SKM-1 treated with dmso at 0.1 percent for 144 hours (cell line): ENCODE measurements around the gene RPS26.
"Not testable (repeated sequence)": the region's sequence is repeated elsewhere in the genome, so short reads cannot be mapped to it uniquely, and the experiment has no call there.

Source experiments
- DNase-seq: peaks from one replicate; lab custom pipeline; 2025; ENCODE audit not compliant: unreplicated experiment; lab: John Stamatoyannopoulos, UW

Gene RPS26

DNA sequence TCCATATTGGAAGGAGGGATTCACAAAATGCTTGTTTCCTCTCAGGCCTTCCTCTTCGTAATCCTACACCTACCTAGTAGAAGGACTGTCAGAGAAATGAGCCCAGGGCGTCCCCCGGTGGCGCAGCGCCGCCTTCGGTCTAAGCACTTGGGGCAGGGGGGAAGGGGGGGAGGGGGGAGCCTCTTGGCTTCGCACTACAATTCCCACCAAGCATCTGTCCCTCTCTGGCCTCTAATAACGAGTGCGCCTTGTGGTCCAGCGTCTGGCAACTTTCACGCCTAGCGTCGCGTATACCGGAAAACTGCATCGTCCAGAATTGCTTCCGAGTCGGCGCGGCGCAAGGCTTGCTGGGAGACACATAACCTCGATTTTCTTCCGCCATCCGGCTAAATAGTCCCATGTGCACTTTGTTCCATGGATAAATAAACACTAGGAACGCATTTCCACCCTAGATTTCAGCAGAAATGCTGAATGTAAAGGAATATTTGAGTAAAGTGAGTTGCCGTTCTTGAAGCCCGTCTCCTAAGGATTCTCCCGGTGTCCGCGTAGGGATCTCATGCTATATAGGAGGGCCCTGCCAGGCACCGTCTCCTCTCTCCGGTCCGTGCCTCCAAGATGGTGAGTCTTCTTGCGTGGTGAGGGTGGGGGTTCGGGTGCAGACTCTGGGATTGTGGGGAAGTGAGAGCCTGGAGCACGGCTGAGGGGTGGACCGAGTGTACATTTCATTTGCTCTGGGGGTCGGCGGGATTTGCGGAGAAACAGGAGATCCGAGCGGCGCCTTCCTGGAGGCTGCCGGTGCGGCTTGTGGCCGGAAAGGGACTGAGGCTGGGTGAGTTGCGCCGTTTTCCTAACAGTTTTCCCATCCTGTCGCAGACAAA lies at the start of gene RPS26:
Gene RPS26 (plus strand): TSS at position 367 of the 878 bp plus-strand sequence. CDS start 249 bp downstream, at position 616.
- peak; percentile 89 for DNase-seq

DNA sequence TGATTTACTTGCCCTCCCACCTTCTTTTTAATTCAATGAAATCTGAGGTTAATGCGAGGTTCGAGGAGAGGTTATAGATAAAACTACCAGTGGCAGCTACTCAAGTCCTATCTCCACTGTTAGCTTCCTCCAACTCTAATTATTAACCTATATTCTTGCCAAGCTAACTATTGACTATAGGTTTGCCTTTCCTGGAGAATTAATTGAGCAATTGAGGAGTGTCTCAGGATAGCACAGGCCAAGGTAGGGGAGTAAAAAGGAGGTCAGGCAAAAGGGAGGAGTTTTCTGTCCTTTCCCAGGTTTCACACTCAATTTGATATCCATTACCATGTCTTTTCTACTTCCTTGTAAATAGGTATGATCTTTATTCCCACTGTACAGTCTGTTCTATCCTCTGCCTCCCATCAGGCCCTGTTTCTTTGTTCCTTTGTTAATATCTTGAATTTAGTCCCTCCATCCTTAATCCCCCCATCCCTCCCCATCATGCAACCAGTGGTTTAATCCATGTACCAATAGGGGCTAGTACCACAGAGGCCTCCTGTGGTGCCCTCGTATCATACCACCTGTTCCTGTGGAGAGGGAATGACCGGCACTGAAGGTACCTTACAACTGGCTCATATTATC lies 48.4 kb upstream of the RPS26 start:
- no peak for DNase-seq

DNA sequence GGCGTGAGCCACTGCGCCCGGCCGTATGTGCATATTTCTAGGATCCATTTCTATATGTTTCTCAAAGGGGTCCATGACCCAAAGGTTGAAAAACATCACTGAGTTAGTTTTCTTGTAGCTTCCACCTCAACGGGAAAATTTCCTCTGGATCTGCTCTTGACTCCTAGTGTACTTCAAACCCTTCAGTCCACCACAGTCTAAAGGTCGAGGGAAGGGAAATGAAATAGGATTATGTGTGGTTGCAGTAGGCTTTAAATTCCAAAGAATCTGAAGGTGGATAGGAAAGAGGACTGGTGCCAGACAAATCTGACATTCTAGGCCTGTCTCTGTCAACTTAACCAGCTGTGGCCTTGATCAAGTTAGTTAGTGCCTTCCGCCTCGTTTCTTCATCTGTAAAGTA lies 46.4 kb upstream of the RPS26 start:
- no peak for DNase-seq

DNA sequence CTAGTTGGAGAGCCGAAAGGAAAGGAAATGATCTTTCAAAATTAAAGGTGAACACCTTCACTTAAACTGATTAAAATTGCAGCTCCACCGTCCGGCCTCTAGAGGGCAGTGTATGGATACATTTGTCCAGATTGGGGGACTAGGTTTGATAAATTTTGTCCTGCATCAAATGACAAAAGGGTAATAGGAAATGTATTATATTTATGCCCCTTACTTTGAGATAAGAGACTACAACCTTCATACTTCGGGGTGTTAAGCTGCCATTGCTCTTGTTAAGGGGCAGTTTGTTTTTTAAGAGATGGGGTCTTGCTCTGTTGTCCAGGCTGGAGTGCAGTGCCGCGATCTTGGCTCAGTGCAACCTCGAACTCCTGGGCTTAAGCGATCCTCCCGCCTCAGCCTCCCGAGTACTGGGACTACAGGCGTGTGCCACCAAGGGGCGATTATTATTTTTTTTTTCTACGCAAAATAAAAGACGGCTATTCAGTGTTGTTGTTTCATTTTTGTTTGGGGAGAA lies 45.5 kb upstream of the RPS26 start:
- DNase-seq: no peak

DNA sequence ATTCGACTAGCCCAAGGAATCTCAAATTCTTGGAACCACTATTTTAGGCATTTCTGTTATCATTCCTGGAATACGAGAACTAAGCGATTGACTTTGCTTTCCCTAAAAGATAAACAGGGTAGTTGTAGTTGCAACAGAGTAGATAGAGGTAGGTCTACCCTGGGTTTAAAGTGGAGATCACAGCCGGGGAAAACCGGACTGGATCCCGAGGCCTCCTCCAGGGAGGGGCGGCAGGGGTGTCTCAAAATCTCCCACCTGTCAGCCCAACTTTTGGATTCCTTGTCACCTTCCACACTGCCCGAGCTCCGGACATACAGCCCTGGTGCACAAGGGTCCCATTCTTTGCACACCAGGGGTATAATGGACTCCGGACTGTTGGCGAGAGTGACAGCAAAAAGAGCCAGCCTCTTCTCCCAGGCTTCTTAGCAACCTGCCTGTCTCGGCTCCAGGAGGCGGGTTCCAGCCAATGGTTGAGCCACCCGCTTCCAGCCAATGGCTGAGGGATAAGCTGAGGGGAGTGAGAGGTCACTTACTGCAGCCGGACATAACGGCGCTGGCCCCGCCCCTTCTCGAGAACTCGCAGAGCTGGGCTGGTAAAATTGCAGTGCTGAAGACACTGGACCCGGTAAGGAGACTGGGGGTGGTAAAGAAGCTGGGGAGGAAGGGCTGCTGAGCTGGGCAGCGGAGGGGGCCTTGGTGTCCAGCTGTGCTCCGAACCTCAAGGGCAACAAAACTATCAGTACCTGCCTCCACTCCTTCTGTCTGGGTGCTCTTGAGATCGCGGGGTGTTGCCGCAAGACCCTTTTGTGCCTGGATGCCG lies 44.8 kb upstream of the RPS26 start, which contains the start of gene SUOX:
Gene SUOX (plus strand): TSS at position 562 of the 820 bp plus-strand sequence. CDS start 4,946 bp downstream, outside the sequence.
- DNase-seq: no peak

DNA sequence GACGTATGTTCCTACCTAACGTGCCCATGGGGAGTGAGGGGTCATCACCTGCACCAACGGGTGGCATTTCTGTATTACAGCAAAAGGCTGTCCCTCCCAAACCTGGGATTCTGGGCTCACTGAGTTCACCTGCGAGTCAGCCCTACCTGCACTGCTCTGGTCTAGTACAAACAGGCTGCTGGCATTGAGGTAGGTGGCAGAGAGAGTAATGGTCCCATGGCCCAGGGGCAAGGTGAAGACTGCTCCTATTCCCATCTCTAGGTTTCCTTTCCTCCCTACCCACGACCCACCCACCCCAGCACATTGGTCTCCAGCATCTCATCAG lies 44.2 kb upstream of the RPS26 start:
- DNase-seq: no peak

DNA sequence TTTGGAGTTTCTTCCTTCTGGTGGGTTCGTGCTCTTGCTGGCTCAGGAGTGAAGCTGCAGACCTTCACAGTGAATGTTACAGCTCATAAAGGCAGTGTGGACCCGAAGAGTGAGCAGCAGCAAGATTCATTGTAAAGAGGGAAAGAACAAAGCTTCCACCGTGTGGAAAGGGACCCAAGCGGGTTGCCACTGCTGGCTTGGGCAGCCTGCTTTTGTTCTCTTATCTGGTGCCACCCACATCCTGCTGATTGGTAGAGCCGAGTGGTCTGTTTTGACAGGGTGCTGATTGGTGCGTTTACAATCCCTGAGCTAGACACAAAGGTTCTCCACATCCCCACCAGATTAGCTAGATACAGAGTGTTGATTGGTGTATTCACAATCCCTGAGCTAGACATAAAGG lies 42.2 kb upstream of the RPS26 start:
- not testable (repeated sequence) for DNase-seq

DNA sequence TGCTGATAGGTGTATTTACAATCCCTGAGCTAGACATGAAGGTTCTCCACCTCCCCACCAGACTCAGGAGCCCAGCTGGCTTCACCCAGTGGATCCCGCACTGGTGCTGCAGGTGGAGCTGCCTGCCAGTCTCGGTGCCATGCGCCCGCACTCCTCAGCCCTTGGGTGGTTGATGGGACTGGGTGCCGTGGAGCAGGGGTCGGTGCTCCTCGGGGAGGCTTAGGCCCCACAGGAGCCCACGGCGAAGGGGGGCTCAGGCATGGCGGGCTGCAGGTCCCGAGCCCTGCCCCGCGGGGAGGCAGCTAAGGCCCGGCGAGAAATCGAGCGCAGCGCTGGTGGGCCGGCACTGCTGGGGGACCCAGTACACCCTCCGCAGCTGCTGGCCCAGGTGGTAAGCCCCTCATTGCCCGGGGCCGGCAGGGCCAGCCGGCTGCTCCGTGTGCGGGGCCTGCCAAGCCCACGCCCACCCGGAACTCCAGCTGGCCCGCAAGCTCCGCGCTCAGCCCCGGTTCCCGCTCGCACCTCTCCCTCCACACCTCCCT lies 41.6 kb upstream of the RPS26 start:
- not testable (repeated sequence) for DNase-seq

DNA sequence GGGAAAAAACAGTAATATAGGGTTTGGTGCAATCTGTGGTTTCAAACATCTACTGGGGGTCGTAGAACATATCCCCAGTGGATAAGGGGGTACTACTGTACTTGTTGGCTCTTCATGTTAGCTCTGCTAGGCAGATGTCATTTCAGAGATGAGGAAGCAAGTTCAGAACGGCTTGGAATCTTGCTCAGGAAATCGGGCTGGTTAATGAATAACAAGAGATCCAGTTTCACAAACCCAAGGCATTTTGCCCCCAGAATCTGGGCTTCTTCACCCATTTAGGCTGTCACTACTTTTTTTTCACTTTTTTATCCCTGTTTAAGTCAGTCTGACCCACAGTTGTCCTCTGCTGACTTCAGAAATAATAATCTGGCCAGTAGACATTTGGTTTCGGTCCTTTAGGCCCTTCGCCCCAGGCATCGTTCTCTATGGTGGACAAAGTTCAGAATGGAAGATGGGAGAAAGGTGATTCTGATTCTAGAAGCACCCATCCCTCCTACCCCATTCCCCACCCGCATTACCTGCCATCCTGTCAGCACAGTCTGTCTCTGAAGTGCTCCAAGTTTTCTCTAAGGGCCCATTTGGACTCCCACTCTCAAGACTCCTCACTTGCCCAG lies 40.1 kb upstream of the RPS26 start:
- DNase-seq: no peak

DNA sequence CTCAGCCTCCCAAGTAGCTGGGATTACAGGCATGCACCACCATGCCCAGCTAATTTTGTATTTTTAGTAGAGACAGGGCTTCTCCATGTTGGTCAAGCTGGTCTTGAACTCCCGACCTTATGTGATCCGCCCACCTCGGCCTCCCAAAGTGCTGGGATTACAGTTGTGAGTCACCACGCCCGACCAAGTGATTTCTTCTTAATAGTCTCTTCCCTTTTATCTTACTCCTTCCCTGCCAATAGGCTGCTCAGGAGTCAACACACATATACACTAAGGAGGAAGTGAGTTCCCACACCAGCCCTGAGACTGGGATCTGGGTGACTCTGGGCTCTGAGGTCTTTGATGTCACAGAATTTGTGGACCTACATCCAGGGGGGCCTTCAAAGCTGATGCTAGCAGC lies 38.3 kb upstream of the RPS26 start:
- DNase-seq: not testable (repeated sequence)

DNA sequence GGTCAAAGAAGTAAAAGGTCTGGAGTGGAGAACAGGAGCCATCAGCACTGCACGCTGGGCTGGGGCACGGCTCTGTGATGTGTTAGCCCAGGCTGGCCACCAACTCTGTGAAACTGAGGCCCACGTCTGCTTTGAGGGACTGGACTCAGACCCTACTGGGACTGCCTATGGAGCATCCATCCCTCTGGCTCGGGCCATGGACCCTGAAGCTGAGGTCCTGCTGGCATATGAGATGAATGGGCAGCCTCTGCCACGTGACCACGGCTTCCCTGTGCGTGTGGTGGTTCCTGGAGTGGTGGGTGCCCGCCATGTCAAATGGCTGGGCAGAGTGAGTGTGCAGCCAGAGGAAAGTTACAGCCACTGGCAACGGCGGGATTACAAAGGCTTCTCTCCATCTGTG lies 37.5 kb upstream of the RPS26 start:
- no peak for DNase-seq

DNA sequence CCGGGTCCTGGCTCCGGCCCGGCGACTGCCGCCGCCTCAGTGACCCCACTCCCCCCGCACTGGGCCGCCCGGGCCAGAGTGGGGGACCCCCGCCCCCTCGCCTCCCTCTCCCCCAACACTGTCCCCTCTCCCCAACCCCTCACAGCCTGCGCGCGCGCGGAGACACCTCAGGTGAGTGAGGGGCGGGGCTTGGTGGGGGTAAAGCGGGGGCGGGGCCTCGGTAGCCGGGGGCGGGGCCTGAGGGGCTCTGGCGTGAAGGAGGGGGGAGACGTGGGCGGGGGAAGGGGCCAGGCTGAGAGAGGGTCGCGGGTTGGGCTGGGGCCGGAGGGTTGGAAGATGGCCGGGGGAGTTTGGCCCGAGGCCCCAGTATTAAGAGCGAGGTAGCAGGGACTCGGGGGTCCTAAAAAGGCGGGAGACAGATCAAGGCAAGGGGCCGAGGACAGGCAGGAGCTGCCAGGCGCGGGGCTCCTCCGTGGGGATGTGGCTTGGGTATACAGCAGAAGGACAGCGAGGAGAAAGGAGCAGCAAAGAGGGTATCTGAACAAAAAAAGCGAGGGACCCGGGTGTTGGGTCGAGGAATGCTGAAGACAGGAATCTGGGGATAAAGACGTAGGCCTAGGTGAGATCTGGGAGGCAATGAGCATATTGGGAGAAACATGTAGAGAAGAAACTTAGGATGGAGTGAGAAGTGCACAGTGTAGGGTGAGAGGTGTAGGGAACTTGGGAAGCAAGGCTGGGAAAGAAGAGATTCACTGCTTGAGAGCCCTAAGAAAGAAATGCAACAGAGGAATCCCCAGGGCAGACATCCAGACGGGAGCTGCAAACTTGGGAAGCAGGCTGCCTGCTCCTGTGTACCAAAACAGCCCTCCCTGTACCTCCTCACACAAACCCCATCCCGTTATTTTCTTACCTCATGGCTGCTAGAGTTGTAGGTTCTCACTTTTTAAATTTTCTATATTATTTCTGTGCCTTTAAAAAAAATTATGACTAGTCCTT lies 33.9 kb upstream of the RPS26 start:
- DNase-seq: no peak

DNA sequence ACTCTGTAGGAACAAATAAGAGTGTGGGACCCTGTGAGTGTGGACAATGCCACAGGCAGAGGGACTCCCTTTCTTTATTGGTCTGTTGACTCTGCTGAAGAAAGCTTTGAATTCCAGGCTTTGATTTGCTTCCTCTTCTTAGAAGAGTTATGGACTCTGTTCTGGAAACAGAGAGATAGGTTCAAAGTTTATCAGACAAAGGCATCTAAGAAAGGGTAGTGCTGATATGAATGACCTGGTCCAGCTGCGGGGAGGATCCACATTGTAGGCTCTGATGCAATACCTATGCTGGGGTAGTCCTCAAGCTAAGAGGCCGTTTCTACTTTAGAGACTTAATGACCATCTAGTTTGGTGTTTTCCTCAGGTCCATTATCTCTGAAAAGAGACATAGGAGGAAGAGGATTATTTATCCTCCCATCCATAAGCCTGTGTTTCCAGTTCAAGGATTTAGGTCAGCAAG lies 31.6 kb upstream of the RPS26 start:
- DNase-seq: no peak

DNA sequence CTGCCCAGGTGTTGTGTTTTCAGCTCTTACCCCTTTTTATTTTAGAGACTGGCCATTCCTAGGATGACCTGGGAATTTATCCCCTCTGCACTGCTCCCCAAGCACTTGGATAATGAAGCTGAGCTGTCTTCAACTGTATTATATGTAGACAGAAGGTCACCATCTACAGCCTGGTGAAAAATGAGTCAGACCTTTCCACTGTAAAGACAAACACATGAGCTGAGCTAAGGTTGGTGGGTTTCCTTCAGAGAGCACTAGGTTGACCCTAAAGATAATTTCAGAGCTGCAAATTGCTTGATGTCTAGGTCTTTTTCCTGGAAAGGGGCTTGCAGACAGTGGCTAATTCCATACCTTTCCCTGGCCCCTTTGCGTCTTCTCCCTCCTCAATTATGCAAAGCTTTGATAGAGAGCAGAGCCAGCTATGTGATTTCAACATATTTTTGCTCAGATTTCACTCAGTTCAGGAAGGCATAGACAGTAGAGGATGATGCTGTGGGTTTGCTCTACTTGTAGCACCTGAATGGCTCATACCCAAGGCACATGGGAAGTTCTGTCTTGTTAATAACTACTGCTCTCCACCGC lies 30.1 kb upstream of the RPS26 start:
- DNase-seq: no peak

DNA sequence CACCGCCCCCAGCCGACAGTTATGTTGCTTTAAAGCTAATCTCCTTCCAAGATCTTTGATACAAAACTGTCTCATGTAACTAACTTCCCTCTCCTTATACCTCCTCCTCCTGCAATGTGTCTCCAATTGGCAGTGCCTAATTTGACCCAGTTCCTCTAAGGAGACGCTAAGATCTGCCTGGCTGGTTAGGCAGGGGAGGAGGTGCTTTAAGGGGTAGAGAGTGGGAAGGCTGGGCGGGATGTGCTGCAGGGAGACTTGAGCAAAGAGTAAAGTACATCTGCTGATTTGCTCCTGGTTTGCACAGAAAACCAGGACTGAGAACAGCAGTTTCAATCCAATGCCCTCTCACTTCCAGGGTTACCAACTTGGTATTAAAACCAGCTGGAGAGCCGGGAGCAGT lies 28.2 kb upstream of the RPS26 start:
- DNase-seq: no peak

DNA sequence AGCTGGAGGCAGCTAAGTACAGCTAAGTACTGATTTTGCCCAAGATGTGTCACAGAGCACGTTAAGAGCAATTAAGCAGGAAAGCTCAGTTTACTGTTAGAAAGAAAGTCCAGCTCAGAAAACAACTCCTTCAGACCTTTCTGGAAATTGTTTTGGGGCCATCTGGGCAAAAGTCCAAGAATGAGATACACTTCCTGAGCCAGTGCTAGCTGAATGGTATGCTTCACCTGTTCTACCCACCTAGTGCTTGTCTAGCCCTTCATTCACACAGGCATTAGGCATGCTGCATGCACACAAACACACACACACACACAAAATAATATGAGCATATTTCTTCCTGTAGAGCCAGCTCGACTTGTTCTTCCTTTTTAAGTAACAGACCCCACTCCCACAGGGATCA lies 27.5 kb upstream of the RPS26 start:
- no peak for DNase-seq

DNA sequence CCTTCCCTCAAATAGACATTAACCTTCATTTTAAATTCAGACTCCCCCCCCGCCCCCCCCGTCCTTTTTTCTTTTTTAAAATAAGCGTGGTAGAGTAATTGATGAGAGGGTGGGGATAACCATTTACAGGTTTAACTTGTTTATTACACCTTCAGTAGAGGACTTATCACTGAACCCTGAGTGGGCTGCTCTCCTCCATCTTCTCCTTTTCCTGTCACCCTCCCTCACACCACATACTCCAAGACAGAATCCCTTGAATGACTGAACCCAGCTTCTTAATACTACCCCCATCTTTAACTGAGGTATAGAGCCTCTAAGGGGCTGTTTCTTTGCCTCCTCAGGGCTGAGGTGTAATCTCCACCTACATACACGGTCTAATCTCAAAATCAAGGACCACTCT lies 24.5 kb upstream of the RPS26 start:
- no peak for DNase-seq

DNA sequence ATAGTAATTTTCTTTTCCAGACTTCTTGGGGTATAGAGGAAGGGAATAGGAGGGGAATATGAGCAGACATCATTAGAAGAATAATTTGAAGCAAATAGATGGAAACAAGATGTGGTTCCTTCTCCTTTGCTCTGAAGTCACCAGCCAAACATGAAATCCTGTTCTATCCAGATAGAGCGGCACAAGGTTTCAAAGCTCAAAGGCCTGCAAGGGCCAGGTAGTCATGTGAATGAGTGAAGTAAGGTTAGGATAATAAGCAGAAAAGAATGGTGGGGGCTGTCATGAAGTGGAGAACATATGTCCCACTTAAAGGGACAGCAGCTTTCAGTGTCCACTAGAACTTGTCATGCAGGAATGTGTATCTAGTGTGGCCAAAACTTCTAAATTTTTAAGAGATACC lies 23.4 kb upstream of the RPS26 start:
- DNase-seq: no peak
